Gastroesophageal sphincter (tissue), 4 donors: ENCODE data around the gene LYPD1. TPM values are rescaled to one million over a fixed set of nuclear protein-coding genes. Genes with fewer than 3 reads are reported as not detected.

ENCODE experiments used
- ATAC-seq: fragments of 150-250 bp; one replicate; pipeline ENCODE4 v1.9.1; 2016; ENCODE audit warnings: mild to moderate bottlenecking, moderate library complexity
- H3K27ac ChIP-seq, 4 donors: fragments of 200-600 bp; sonication (generic) in 3 of 4; 1 replicate in 3 of 4; 2 replicates in 1 of 4; pipeline ENCODE4 v1.5.1; 2016 to 2019
- H3K27me3 ChIP-seq: fragments of 200-600 bp; sonication (generic); one replicate; pipeline ENCODE4 v1.5.1; 2019
- H3K36me3 ChIP-seq, 2 donors: fragments of 200-600 bp; sonication (generic); one replicate each; pipeline ENCODE4 v1.5.1; 2019; ENCODE audit warnings: control low read depth in 1 of 2
- H3K4me1 ChIP-seq, 3 donors: fragments of 200-600 bp; sonication (generic); 1 replicate in 2 of 3; 2 replicates in 1 of 3; pipeline ENCODE4 v1.5.1; 2016 to 2019; ENCODE audit warnings: control low read depth in 2 of 3
- H3K4me3 ChIP-seq, 2 donors: fragments of 200-600 bp; sonication (generic); one replicate each; pipeline ENCODE4 v1.5.1; 2019; ENCODE audit warnings: mild to moderate bottlenecking in 1 of 2, moderate library complexity in 1 of 2
- H3K9me3 ChIP-seq, 3 donors: fragments of 200-600 bp; sonication (generic); one replicate each; pipeline ENCODE4 v1.5.1; 2017 to 2019; ENCODE audit warnings: control low read depth in 2 of 3
- CTCF ChIP-seq, 4 experiments: fragments of 200-600 bp in 2 of 4; fragments of 450-650 bp in 2 of 4; sonication (generic) in 1 of 4; IDR thresholded peaks; one replicate each; pipeline ENCODE4 v1.5.1; 2017 to 2019; ENCODE audit warnings: antibody characterized with exemption in 4 of 4, mild to moderate bottlenecking in 2 of 4, moderate library complexity in 2 of 4
- EP300 ChIP-seq: sonication (generic); formaldehyde crosslinking; IDR thresholded peaks from one replicate; pipeline ENCODE4 v1.6.1; 2017; ENCODE audit warnings: antibody characterized with exemption, mild to moderate bottlenecking
- POLR2A ChIP-seq, 2 donors: fragments of 450-650 bp; IDR thresholded peaks; one replicate each; pipeline ENCODE4 v1.6.1; 2017; ENCODE audit warnings: antibody characterized with exemption in 2 of 2, mild to moderate bottlenecking in 2 of 2, moderate library complexity in 1 of 2
- POLR2AphosphoS5 ChIP-seq: sonication (generic); formaldehyde crosslinking; IDR thresholded peaks from one replicate; pipeline ENCODE4 v1.6.1; 2017; ENCODE audit warnings: antibody characterized with exemption
- WGBS, 2 donors: methylation state at CpG; one replicate each; pipeline ENCODE4 v1.1.5; 2018; ENCODE audit warnings: low coverage in 1 of 2; 5-methylcytosine and 5-hydroxymethylcytosine counted together
- total RNA-seq, 4 donors: library from RNA; depleted of rRNA; stranded (reverse); fragments of >200 nt; gene quantifications; one replicate each; pipeline ENCODE4 v1.1.0, GENCODE V29; 2016

Gene LYPD1
- total RNA-seq, 4 donors from 2014 or later: 0.62 to 4.2 (median 1.1) TPM; not detected in 1

GRCh38 chr2:132664096-132664495 is 5.9 kb downstream of the LYPD1 start:
- ATAC-seq: no peak
- H3K4me3 ChIP-seq: no peak overlapping the region
- H3K27ac ChIP-seq: no peak overlapping the region
- no peaks in the 10 kb centered on the region for H3K36me3 ChIP-seq
- peaks cover 0 to 10% (median 3%) of the 10 kb centered on the region in 3 donors for H3K4me1 ChIP-seq
- WGBS, 2 donors: 78 to 89% methylated on average over 2 of the region's 2 CpGs
- H3K27me3 ChIP-seq: peaks cover 30% of the 10 kb centered on the region
- TF ChIP-seq EP300: no peak
- no peak for TF ChIP-seq POLR2AphosphoS5
- no peak for TF ChIP-seq CTCF (IDR thresholded peaks at IDR 0.05)
- TF ChIP-seq POLR2A (IDR thresholded peaks at IDR 0.05): no peak
- H3K9me3 ChIP-seq: no peaks in the 10 kb centered on the region

GRCh38 chr2:132662732-132663131 is 7.3 kb downstream of the LYPD1 start:
- Histone ChIP-seq H3K36me3 (no peaks in the 10 kb centered on the region), H3K9me3 (no peaks in the 10 kb centered on the region), H3K27me3 (peaks cover 17% of the 10 kb centered on the region), H3K4me3 (no peak overlapping the region), H3K27ac (no peak overlapping the region), H3K4me1 (no peaks in the 10 kb centered on the region)
- ATAC-seq: no peak
- 41 to 42% methylated on average over 3 of the region's 3 CpGs for WGBS, 2 donors
- no peak for TF ChIP-seq POLR2A (IDR thresholded peaks at IDR 0.05)
- TF ChIP-seq POLR2AphosphoS5: no peak
- no peak for TF ChIP-seq EP300
- no peak for TF ChIP-seq CTCF (IDR thresholded peaks at IDR 0.05)

GRCh38 chr2:132659331-132659730 is 10.7 kb downstream of the LYPD1 start:
- H3K4me1 ChIP-seq: no peaks in the 10 kb centered on the region
- ATAC-seq: no peak
- no peak overlapping the region for H3K4me3 ChIP-seq
- H3K27me3 ChIP-seq: peaks cover 14% of the 10 kb centered on the region
- no peaks in the 10 kb centered on the region for H3K36me3 ChIP-seq
- H3K27ac ChIP-seq: no peak overlapping the region
- no peaks in the 10 kb centered on the region for H3K9me3 ChIP-seq
- TF ChIP-seq EP300 (no peak), POLR2AphosphoS5 (no peak), POLR2A (IDR thresholded peaks at IDR 0.05) (no peak), CTCF (IDR thresholded peaks at IDR 0.05) (no peak)
- 94 to 100% methylated on average over 3 of the region's 3 CpGs for WGBS, 2 donors

GRCh38 chr2:132656266-132656975 is 13.6 kb downstream of the LYPD1 start:
- TF ChIP-seq EP300 (no peak), CTCF (IDR thresholded peaks at IDR 0.05) (no peak), POLR2AphosphoS5 (no peak), POLR2A (IDR thresholded peaks at IDR 0.05) (no peak)
- Histone ChIP-seq H3K27ac (no peak overlapping the region), H3K4me3 (no peak overlapping the region), H3K9me3 (no peaks in the 10 kb centered on the region), H3K4me1 (no peaks in the 10 kb centered on the region), H3K36me3 (no peaks in the 10 kb centered on the region), H3K27me3 (peaks cover 10% of the 10 kb centered on the region)
- no peak for ATAC-seq
- WGBS, 2 donors: 21 to 46% methylated on average over 6 to 7 of the region's 7 CpGs

GRCh38 chr2:132654968-132655367 is 15.0 kb downstream of the LYPD1 start:
- TF ChIP-seq CTCF (IDR thresholded peaks at IDR 0.05): no peak
- no peak for TF ChIP-seq EP300
- no peak for TF ChIP-seq POLR2A (IDR thresholded peaks at IDR 0.05)
- TF ChIP-seq POLR2AphosphoS5: no peak
- WGBS, 2 donors: 93 to 100% methylated on average over 5 to 7 of the region's 7 CpGs
- ATAC-seq: no peak

More at GRCh38 chr2:132654968-132655367, 15.0 kb downstream of the LYPD1 start:
- no peak overlapping the region for H3K27ac ChIP-seq
- H3K4me3 ChIP-seq: no peak overlapping the region
- no peaks in the 10 kb centered on the region for H3K27me3 ChIP-seq
- no peaks in the 10 kb centered on the region for H3K9me3 ChIP-seq
- no peaks in the 10 kb centered on the region for H3K36me3 ChIP-seq
- H3K4me1 ChIP-seq: no peaks in the 10 kb centered on the region
